Liver (tissue), 9 donors: Measurements from ENCODE around the gene SIRT7. TPM values are rescaled to one million over a fixed set of nuclear protein-coding genes. Genes with fewer than 3 reads are reported as not detected.

Source experiments
- DNase-seq: peaks from one replicate; pipeline ENCODE4 v3.0.0-alpha.2; 2017; ENCODE audit warnings: low spot score
- H3K27ac ChIP-seq, 2 donors: one replicate each; pipeline ENCODE4 v1.7.0; 2013; ENCODE audit warnings: inconsistent platforms in 2 of 2, low read length in 2 of 2, control low read depth in 1 of 2, low read depth in 1 of 2, mild to moderate bottlenecking in 1 of 2
- H3K27me3 ChIP-seq, 4 donors: one replicate each; pipeline versions ENCODE4 v1.6.1 to v1.7.0; 2013; ENCODE audit warnings: low read length in 3 of 4, inconsistent platforms in 1 of 4, mild to moderate bottlenecking in 1 of 4, moderate library complexity in 1 of 4; ENCODE audit not compliant: control insufficient read depth in 4 of 4, insufficient read depth in 4 of 4
- H3K36me3 ChIP-seq, 4 donors: one replicate each; pipeline versions ENCODE4 v1.6.1 to v1.7.0; 2013; ENCODE audit warnings: low read length in 3 of 4, mild to moderate bottlenecking in 3 of 4, low read depth in 1 of 4, moderate library complexity in 1 of 4; ENCODE audit not compliant: control insufficient read depth in 4 of 4, insufficient read depth in 3 of 4
- H3K4me1 ChIP-seq, 4 donors: one replicate each; pipeline versions ENCODE4 v1.6.1 to v1.7.0; 2013; ENCODE audit warnings: low read length in 3 of 4, mild to moderate bottlenecking in 3 of 4, moderate library complexity in 1 of 4; ENCODE audit not compliant: control insufficient read depth in 4 of 4, insufficient read depth in 4 of 4
- H3K4me3 ChIP-seq, 3 donors: one replicate each; pipeline versions ENCODE4 v1.6.1 to v1.7.0; 2013; ENCODE audit warnings: low read length in 3 of 3, control low read depth in 1 of 3, low read depth in 1 of 3, mild to moderate bottlenecking in 1 of 3
- H3K9ac ChIP-seq, 2 donors: one replicate each; pipeline ENCODE4 v1.7.0; 2013; ENCODE audit warnings: low read length in 2 of 2, mild to moderate bottlenecking in 2 of 2, moderate library complexity in 2 of 2, control low read depth in 1 of 2, low read depth in 1 of 2
- H3K9me3 ChIP-seq, 4 donors: one replicate each; pipeline versions ENCODE4 v1.6.1 to v1.7.0; 2013; ENCODE audit warnings: low read length in 3 of 4; ENCODE audit not compliant: control insufficient read depth in 4 of 4
- CTCF ChIP-seq: fragments of 150-350 bp; IDR thresholded peaks from 2 replicates; pipeline ENCODE4 v1.5.1; 2017; ENCODE audit warnings: improper control_type of control experiment, low read depth, low read length; ENCODE audit not compliant: missing input control
- EGR1 ChIP-seq, 2 donors: IDR thresholded peaks; 2 replicates each; pipeline ENCODE4 v1.6.1; 2016 to 2018; ENCODE audit warnings: antibody characterized with exemption in 2 of 2, low read depth in 2 of 2
- FOXA1 ChIP-seq: IDR thresholded peaks from 2 replicates; pipeline ENCODE4 v1.6.1; 2016; ENCODE audit warnings: antibody characterized with exemption
- FOXA2 ChIP-seq: IDR thresholded peaks from 2 replicates; pipeline ENCODE4 v1.6.1; 2016; ENCODE audit warnings: antibody characterized with exemption
- GABPA ChIP-seq, 2 donors: IDR thresholded peaks in 1 of 2; conservative IDR thresholded peaks in 1 of 2; 2 replicates each; pipeline ENCODE4 v1.6.1; 2016; ENCODE audit warnings: antibody characterized with exemption in 2 of 2, mild to moderate bottlenecking in 1 of 2, moderate library complexity in 1 of 2
- HNF4A ChIP-seq, 2 donors: conservative IDR thresholded peaks; 2 replicates each; pipeline ENCODE4 v1.6.1; 2016; ENCODE audit warnings: antibody characterized with exemption in 2 of 2, mild to moderate bottlenecking in 2 of 2
- HNF4G ChIP-seq: IDR thresholded peaks from 2 replicates; pipeline ENCODE4 v1.6.1; 2016; ENCODE audit warnings: antibody characterized with exemption
- JUND ChIP-seq, 2 donors: IDR thresholded peaks; 2 replicates each; pipeline ENCODE4 v1.6.1; 2016; ENCODE audit warnings: antibody characterized with exemption in 2 of 2
- NR2F2 ChIP-seq: IDR thresholded peaks from 2 replicates; pipeline ENCODE4 v1.6.1; 2016; ENCODE audit warnings: antibody characterized with exemption
- RAD21 ChIP-seq, 2 donors: IDR thresholded peaks; 2 replicates each; pipeline ENCODE4 v1.6.1; 2016; ENCODE audit warnings: antibody characterized with exemption in 2 of 2, mild to moderate bottlenecking in 2 of 2
- RXRA ChIP-seq, 2 donors: IDR thresholded peaks; 2 replicates each; pipeline ENCODE4 v1.6.1; 2017 to 2018; ENCODE audit warnings: antibody characterized with exemption in 2 of 2, mild to moderate bottlenecking in 1 of 2
- SP1 ChIP-seq: IDR thresholded peaks from 2 replicates; pipeline ENCODE4 v1.6.1; 2018; ENCODE audit warnings: antibody characterized with exemption, mild to moderate bottlenecking
- TAF1 ChIP-seq: conservative IDR thresholded peaks from 2 replicates; pipeline ENCODE4 v1.6.1; 2016; ENCODE audit warnings: antibody characterized with exemption, mild to moderate bottlenecking
- YY1 ChIP-seq: IDR thresholded peaks from 2 replicates; pipeline ENCODE4 v1.6.1; 2016; ENCODE audit warnings: antibody characterized with exemption, mild to moderate bottlenecking
- ZBTB33 ChIP-seq: IDR thresholded peaks from 2 replicates; pipeline ENCODE4 v1.6.1; 2016; ENCODE audit warnings: antibody characterized with exemption
- WGBS: extraction: QIAGEN DNeasy Blood & Tissue Kit; methylation state at CpG from one replicate; pipeline ENCODE4 v1.1.7; 2013; 5-methylcytosine and 5-hydroxymethylcytosine counted together
- polyA plus RNA-seq, 2 donors: library from polyadenylated mRNA; stranded (reverse) in 1 of 2; unstranded in 1 of 2; fragments of 200-250 nt in 1 of 2; fragments of >200 nt in 1 of 2; fragmentation: Nextera tagmentation in 1 of 2; extraction: Ambion mirVana in 1 of 2; gene quantifications; one replicate each; pipeline versions ENCODE4 v1.2.1 to v1.2.3, GENCODE V29; 2013 to 2015
- total RNA-seq, 2 donors: library from RNA; depleted of rRNA; stranded (reverse); fragments of >200 nt; gene quantifications; one replicate each; pipeline ENCODE4 v1.2.3, GENCODE V29; 2014
- TF ChIP-seq, protein P1 (sequence below): IDR thresholded peaks from 2 replicates; pipeline ENCODE4 v1.6.1; 2016; ENCODE audit warnings: antibody characterized with exemption, mild to moderate bottlenecking
- TF ChIP-seq, protein P2 (sequence below): IDR thresholded peaks from 2 replicates; pipeline ENCODE4 v1.6.1; 2016; ENCODE audit warnings: antibody characterized with exemption
- TF ChIP-seq, protein P3 (sequence below): IDR thresholded peaks from 2 replicates; pipeline ENCODE4 v1.6.1; 2016; ENCODE audit warnings: antibody characterized with exemption
- donor health status: healthy.
- donor health status: healthy.
- donor health status: healthy.
- donor health status: healthy.
- donor health status: healthy.

SIRT7 gene
- total and polyA plus RNA-seq, 4 donors = 7.1 to 16.5 (median 11.5) TPM

DNA sequence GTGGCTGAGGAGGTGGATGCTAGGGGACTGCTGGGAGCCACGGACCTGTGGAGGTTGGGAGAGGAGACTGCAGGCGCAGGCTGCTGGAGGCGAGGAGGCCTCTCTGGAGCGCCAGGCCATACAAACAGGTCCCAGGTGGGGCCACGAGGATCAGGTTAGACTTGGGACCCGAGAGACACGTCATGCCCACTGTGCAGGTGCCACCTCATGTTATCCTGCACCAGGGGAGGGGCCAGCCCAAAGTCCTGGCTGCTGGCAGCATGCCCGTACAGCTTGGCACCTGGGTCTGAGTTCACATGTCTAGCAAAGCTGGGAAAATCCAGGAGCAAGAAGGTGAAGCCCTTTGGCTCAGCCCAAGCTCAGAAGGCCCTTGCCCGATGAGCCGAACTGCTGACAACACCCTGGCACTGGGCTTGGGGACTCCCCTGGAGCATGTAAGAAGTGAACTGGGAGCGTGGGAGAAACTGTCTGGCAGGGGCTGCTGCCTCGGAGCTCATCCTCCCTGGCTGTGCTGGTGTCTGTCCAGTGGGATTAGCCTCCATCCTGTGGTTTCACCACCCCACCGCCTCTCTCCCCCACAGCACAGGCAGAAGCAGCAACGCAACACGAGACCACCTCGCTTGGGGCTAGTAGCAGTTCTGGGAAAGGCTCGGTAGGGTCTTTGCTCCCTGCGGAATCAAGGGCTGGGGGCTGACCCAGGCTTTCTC lies 52.1 kb downstream of the SIRT7 start:
- WGBS = 40% methylated on average over 18 of the region's 18 CpGs
- H3K36me3 ChIP-seq = peaks cover 0 to 6% (median 2%) of the 10 kb centered on the region in 4 donors
- peaks cover 20 to 79% (median 58%) of the 10 kb centered on the region in 4 donors for H3K4me1 ChIP-seq
- H3K9me3 ChIP-seq = no peaks in the 10 kb centered on the region
- peak; percentile 62 to 83 for TF ChIP-seq JUND (IDR thresholded peaks at IDR 0.05)
- peak; percentile 55 for TF ChIP-seq FOXA2
- TF ChIP-seq FOXA1 = peak; percentile 38
- peak; percentile 84 for TF ChIP-seq ZBTB33
- TF ChIP-seq, protein P1, sequence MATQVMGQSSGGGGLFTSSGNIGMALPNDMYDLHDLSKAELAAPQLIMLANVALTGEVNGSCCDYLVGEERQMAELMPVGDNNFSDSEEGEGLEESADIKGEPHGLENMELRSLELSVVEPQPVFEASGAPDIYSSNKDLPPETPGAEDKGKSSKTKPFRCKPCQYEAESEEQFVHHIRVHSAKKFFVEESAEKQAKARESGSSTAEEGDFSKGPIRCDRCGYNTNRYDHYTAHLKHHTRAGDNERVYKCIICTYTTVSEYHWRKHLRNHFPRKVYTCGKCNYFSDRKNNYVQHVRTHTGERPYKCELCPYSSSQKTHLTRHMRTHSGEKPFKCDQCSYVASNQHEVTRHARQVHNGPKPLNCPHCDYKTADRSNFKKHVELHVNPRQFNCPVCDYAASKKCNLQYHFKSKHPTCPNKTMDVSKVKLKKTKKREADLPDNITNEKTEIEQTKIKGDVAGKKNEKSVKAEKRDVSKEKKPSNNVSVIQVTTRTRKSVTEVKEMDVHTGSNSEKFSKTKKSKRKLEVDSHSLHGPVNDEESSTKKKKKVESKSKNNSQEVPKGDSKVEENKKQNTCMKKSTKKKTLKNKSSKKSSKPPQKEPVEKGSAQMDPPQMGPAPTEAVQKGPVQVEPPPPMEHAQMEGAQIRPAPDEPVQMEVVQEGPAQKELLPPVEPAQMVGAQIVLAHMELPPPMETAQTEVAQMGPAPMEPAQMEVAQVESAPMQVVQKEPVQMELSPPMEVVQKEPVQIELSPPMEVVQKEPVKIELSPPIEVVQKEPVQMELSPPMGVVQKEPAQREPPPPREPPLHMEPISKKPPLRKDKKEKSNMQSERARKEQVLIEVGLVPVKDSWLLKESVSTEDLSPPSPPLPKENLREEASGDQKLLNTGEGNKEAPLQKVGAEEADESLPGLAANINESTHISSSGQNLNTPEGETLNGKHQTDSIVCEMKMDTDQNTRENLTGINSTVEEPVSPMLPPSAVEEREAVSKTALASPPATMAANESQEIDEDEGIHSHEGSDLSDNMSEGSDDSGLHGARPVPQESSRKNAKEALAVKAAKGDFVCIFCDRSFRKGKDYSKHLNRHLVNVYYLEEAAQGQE = peak; percentile 77
- TF ChIP-seq HNF4G = peak; percentile 94
- TF ChIP-seq, protein P2, sequence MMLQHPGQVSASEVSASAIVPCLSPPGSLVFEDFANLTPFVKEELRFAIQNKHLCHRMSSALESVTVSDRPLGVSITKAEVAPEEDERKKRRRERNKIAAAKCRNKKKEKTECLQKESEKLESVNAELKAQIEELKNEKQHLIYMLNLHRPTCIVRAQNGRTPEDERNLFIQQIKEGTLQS = peak; percentile 74
- no peak for TF ChIP-seq CTCF
- peak; percentile 64 for TF ChIP-seq YY1
- peak; percentile 11 to 77 for TF ChIP-seq EGR1 (IDR thresholded peaks at IDR 0.05; ENCODE audit: low read depth in 2 of 2)
- TF ChIP-seq GABPA (IDR thresholded peaks at IDR 0.05 in 1 of 2, conservative IDR thresholded peaks at IDR 0.05 in 1 of 2) = peak in 1 of 2 donors; percentile 83
- peak; percentile 97 to 99 for TF ChIP-seq HNF4A (conservative IDR thresholded peaks at IDR 0.05)
- TF ChIP-seq RXRA (IDR thresholded peaks at IDR 0.05) = peak; percentile 87 to 97
- TF ChIP-seq, protein P3, sequence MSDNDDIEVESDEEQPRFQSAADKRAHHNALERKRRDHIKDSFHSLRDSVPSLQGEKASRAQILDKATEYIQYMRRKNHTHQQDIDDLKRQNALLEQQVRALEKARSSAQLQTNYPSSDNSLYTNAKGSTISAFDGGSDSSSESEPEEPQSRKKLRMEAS = peak; percentile 99
- peak; percentile 46 to 55 for TF ChIP-seq RAD21 (IDR thresholded peaks at IDR 0.05)
- peak; percentile 98 for TF ChIP-seq SP1
- peak; percentile 46 for TF ChIP-seq NR2F2
- no peak for TF ChIP-seq TAF1
- no peak for DNase-seq
- peak overlapping the region; percentile 92 to 95 for H3K27ac ChIP-seq
- H3K27me3 ChIP-seq = no peaks in the 10 kb centered on the region
- no peak overlapping the region for H3K4me3 ChIP-seq
- H3K9ac ChIP-seq = peak overlapping the region; percentile 29 to 83
